MCF 10A (cell line): ENCODE data around the gene MRPL51. TPM values are rescaled to one million over a fixed set of nuclear protein-coding genes. Genes with fewer than 3 reads are reported as not detected.

Experiments
- Bru-seq: library from RNA; stranded (reverse); fragments of 400-500 nt; gene quantifications from one replicate; lab custom pipeline; 2021; lab: Mats Ljungman, UMichigan
- BruChase-seq, 2 experiments: library from RNA; stranded (reverse); fragments of 400-500 nt; gene quantifications; one replicate each; lab custom pipeline; 2021; lab: Mats Ljungman, UMichigan
- BruUV-seq: library from RNA; stranded (reverse); fragments of 400-500 nt; replicated peaks from 2 replicates; lab custom pipeline; 2021; lab: Mats Ljungman, UMichigan
- CTCF ChIA-PET: fragments of 300-600 bp; sonication (Branson Sonifier 250); formaldehyde crosslinking; extraction: SDS; loops from one replicate; lab custom pipeline; 2021; ENCODE audit warnings: antibody characterized with exemption, inconsistent platforms; lab: Yijun Ruan, JAX
- POLR2A ChIA-PET: fragments of 300-600, 350-650 bp; sonication (Branson Sonifier 250); formaldehyde crosslinking; extraction: SDS; loops from one replicate; lab custom pipeline; 2020; ENCODE audit warnings: antibody characterized with exemption, inconsistent platforms; lab: Yijun Ruan, JAX
- DNase-seq: peaks from one replicate; pipeline ENCODE4 v3.0.0-alpha.2; 2018; ENCODE audit not compliant: unreplicated experiment
- H3K27ac Mint-ChIP-seq: one replicate; pipeline ENCODE4 v1.8.0; 2022; ENCODE audit warnings: mild to moderate bottlenecking, low read depth, mixed read lengths; ENCODE audit not compliant: unreplicated experiment
- H3K27me3 Mint-ChIP-seq: one replicate; pipeline ENCODE4 v1.8.0; 2022; ENCODE audit warnings: mixed read lengths; ENCODE audit not compliant: insufficient read depth, unreplicated experiment
- H3K36me3 Mint-ChIP-seq: one replicate; pipeline ENCODE4 v1.8.0; 2022; ENCODE audit warnings: mild to moderate bottlenecking, moderate library complexity, mixed read lengths; ENCODE audit not compliant: insufficient read depth, unreplicated experiment
- H3K4me1 Mint-ChIP-seq: one replicate; pipeline ENCODE4 v1.8.0; 2022; ENCODE audit warnings: mixed read lengths; ENCODE audit not compliant: insufficient read depth, unreplicated experiment
- H3K4me3 Mint-ChIP-seq: one replicate; pipeline ENCODE4 v1.8.0; 2022; ENCODE audit warnings: mild to moderate bottlenecking, moderate library complexity, mixed read lengths; ENCODE audit not compliant: unreplicated experiment
- H3K9me3 Mint-ChIP-seq: one replicate; pipeline ENCODE4 v1.8.0; 2022; ENCODE audit warnings: mixed read lengths; ENCODE audit not compliant: unreplicated experiment
- intact Hi-C: fragments of 100-400 bp; cut with micrococcal nuclease; formaldehyde crosslinking; loops from 2 replicates; pipeline ENCODE4 v1.14.1; 2022
- long read RNA-seq: library from polyadenylated mRNA; stranded (forward); transcript quantifications from one replicate; pipeline ENCODE4 v2.0.0, GENCODE V29; 2022
- total RNA-seq: library from RNA; stranded (reverse); gene quantifications from 2 replicates; pipeline ENCODE4 v1.2.3, GENCODE V29; 2022
- TF ChIP-seq, protein P1 (sequence below): fragments of 200-600 bp; IDR thresholded peaks from one replicate; pipeline ENCODE4 v1.8.0; 2022; ENCODE audit warnings: antibody characterized with exemption, mild to moderate bottlenecking; ENCODE audit not compliant: unreplicated experiment

MRPL51 gene
- 230 and 314 TPM in 2 replicates for total RNA-seq
- percentile 92 among the genes with signal in this experiment for Bru-seq, nascent RNA
- percentile 98 among the genes with signal in this experiment for BruChase-seq, experiment 1, labeled RNA remaining after a 6-hour chase
- percentile 95 among the genes with signal in this experiment for BruChase-seq, experiment 2, labeled RNA remaining after a 2-hour chase
- long read RNA-seq, transcript MRPL51-201 (3 exons, 1,234 nt), result major isoform, 212 of 287 reads
- long read RNA-seq, transcript MRPL51-202 (3 exons, 601 nt), result minor isoform, 12 of 287 reads
- long read RNA-seq, transcript MRPL51-205 (3 exons, 814 nt), result minor isoform, 8 of 287 reads
- long read RNA-seq, partial matches to known transcripts, result 0 of 287 reads
- long read RNA-seq, other reads (novel, unspliced or antisense), result 49 of 287 reads

DNA sequence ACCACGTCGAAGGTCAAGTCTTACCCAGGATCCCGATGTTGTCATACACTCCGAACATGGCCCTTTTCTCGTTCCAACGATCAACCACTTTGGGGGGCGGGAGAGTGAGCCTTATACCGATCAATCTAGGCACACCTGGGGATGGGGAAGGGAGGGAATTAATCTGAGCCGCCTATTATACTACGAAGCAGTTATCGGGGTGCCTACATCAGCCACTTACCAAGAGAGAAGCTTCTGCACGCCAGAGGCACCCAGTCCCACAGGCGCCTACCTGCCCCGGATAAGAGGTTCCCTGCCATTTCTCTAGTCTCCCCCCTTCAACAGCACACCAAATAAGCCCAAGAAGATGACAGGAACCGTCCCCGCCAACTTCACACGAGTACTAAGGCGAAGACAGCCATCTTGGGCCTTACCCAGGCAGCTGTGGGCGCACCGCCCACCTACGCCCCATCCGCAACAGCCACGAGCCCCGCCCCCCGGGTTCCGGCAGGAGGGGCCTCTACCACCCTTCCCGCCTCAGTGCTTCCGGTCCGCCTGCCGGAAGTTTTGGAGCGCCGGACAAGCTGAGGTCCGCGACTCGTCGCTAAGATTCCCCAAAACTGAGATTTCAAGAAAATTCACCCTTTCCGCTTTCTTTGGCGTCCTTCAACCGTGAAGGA, at the start of gene MRPL51:
MRPL51 (minus strand) TSS at position 425 of the 659 bp plus-strand sequence; CDS start at position 299, 126 bp downstream.
- BruUV-seq, result TSS peak; percentile 95
- H3K36me3 Mint-ChIP-seq, result peaks cover 26% of the 10 kb centered on the region
- DNase-seq, result peak; percentile 96

DNA sequence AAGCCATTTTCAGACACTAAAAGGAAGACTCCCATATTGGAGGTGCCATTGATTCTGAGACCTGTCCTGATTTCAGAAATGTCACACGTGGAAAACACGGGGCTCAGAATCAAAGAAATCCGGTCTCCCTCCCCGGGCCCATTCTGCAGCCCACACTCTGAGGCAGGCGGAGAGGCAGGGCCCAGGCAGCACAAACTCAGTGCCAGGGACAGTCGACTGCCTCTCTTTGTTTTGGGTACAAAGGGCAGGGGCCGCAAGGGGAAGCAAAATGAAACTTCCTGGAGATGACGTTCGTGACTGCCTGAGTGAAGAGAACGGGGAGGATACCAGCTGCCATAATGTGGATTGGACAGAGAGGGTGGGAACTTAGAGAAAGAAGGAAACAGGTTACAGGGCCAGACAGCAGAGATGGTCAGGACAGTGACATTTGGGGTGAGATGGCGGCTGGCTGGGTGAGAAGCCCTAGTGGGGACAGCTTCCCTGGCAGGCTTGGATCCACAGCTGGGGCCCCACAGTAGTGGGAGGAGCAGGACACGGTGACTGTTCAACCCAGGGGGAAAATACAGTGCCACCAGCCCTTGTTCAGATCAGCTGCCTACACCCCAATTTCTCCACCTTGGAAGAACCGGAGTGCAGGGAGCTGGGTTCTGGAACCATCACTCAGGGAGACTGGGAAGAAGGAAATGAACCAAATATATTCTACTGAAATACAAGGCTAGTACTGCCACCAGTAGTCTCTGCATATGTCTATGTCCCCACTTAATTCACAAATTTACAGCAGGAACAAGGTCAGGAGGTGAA, 49.3 kb upstream of the MRPL51 start:
- H3K36me3 Mint-ChIP-seq, result peaks cover 37% of the 10 kb centered on the region
- BruUV-seq, result no TSS peak
- CTCF ChIA-PET, result interaction anchor here (0.5 to 5.6 kb wide), 4 partner anchors 10 to 117 kb away, joined by 3 to 58 read pairs (median 8); no protein-coding TSS in a partner anchor

More for the DNA sequence above, at the start of gene MRPL51:
- Mint-ChIP-seq H3K27ac (peak within 1 kb of the TSS; percentile 98), H3K27me3 (no peaks in the 10 kb centered on the region), H3K4me3 (peak within 1 kb of the TSS; percentile 95), H3K4me1 (peaks cover 21% of the 10 kb centered on the region), H3K9me3 (no peaks in the 10 kb centered on the region)
- POLR2A ChIA-PET, result interaction anchor here (0.5 to 3.0 kb wide), 32 partner anchors 9 to 395 kb away, joined by 3 to 74 read pairs (median 4); partner anchors contain the start of genes GAPDH, NOP2, SCNN1A and SPSB2
- CTCF ChIA-PET, result interaction anchor here (0.9 to 1.8 kb wide), 4 partner anchors 28 to 45 kb away, joined by 3 to 10 read pairs (median 6); no protein-coding TSS in a partner anchor
- TF ChIP-seq, protein P1, sequence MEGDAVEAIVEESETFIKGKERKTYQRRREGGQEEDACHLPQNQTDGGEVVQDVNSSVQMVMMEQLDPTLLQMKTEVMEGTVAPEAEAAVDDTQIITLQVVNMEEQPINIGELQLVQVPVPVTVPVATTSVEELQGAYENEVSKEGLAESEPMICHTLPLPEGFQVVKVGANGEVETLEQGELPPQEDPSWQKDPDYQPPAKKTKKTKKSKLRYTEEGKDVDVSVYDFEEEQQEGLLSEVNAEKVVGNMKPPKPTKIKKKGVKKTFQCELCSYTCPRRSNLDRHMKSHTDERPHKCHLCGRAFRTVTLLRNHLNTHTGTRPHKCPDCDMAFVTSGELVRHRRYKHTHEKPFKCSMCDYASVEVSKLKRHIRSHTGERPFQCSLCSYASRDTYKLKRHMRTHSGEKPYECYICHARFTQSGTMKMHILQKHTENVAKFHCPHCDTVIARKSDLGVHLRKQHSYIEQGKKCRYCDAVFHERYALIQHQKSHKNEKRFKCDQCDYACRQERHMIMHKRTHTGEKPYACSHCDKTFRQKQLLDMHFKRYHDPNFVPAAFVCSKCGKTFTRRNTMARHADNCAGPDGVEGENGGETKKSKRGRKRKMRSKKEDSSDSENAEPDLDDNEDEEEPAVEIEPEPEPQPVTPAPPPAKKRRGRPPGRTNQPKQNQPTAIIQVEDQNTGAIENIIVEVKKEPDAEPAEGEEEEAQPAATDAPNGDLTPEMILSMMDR, result no peak
- intact Hi-C loops, result loop anchor here (2.0 kb wide), 2 partner anchors 42 to 70 kb away; partner anchors contain the start of gene GAPDH

DNA sequence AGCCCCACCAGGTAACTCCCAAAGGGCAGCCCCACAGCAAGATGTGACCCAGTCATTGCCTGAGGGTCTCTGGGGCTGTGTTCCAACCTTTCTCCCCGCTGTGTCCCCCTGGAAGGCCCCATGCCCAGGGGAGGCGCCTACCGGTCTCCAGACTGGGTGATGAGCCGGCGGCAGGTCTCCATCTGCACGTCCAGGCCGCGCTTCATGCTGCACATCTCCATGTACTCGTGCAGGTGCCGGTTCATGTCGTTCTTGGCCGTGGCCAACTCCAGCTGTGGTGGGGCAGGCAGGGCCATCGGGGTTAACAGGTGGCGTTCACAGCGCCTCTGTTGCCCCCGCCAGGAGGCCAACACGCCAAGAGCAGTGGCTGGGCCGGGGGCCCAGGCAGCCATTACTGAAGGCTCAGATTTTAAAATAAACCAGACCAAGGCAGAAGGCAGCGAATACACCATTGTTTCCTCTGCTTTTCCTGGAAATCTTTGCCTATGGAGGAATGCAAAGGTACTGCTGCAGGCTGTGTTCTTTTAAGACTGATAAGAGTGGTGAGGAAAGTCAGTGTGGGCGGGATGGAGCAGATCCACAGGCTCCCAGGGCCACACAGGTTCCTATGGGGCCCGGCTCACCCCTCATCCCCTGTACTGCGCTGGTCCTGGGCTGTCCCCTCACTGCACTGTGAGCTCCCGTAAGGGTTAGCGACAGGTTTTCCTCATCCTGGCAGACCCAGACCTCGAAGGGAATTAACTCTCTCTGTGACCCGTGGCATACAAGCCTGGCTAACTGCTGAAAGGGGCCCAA, 48.5 kb upstream of the MRPL51 start:
- H3K4me1 Mint-ChIP-seq, result peaks cover 29% of the 10 kb centered on the region
- CTCF ChIA-PET, result interaction anchor here (0.5 to 8.2 kb wide), 10 partner anchors 10 to 232 kb away, joined by 3 to 99 read pairs (median 4); no protein-coding TSS in a partner anchor
- H3K4me3 Mint-ChIP-seq, result no peak overlapping the region
- no peaks in the 10 kb centered on the region for H3K27me3 Mint-ChIP-seq
- no peak overlapping the region for H3K27ac Mint-ChIP-seq
- no peaks in the 10 kb centered on the region for H3K9me3 Mint-ChIP-seq
- POLR2A ChIA-PET, result interaction anchor here (1.6 to 2.7 kb wide), 2 partner anchors 16 to 47 kb away, joined by 6 to 16 read pairs; partner anchors contain the start of gene IFFO1
- intact Hi-C loops, result no loop called here
- TF ChIP-seq, protein P1, result no peak
- peaks cover 45% of the 10 kb centered on the region for H3K36me3 Mint-ChIP-seq
- no TSS peak for BruUV-seq
- no peak for DNase-seq

More for the DNA sequence above, 49.3 kb upstream of the MRPL51 start:
- DNase-seq, result no peak
- Mint-ChIP-seq H3K27ac (peak overlapping the region; percentile 67), H3K4me1 (peaks cover 27% of the 10 kb centered on the region), H3K27me3 (no peaks in the 10 kb centered on the region), H3K4me3 (no peak overlapping the region), H3K9me3 (no peaks in the 10 kb centered on the region)
- POLR2A ChIA-PET, result interaction anchor here (0.6 kb wide), 2 partner anchors 11 to 72 kb away, joined by 3 to 4 read pairs; no protein-coding TSS in a partner anchor
- TF ChIP-seq, protein P1, result no peak
- intact Hi-C loops, result no loop called here
